OCI-LY1 (cell line): ENCODE results near the gene RHBG.

Experiments
- EZH2 ChIP-seq: fragments of 200-600 bp; sonication (generic), shearing (Covaris generic); IDR thresholded peaks from 2 replicates; pipeline ENCODE4 v1.8.0; 2017; ENCODE audit warnings: borderline replicate concordance, mixed run types, mild to moderate bottlenecking, antibody characterized with exemption, low read length, moderate library complexity, mixed read lengths
- TF ChIP-seq, protein P1 (sequence below): fragments of 200-600 bp; sonication (generic), shearing (Covaris generic); IDR thresholded peaks from 2 replicates; pipeline ENCODE4 v1.5.1; 2017; ENCODE audit warnings: mild to moderate bottlenecking, antibody characterized with exemption, low read length, moderate library complexity, mixed read lengths

DNA sequence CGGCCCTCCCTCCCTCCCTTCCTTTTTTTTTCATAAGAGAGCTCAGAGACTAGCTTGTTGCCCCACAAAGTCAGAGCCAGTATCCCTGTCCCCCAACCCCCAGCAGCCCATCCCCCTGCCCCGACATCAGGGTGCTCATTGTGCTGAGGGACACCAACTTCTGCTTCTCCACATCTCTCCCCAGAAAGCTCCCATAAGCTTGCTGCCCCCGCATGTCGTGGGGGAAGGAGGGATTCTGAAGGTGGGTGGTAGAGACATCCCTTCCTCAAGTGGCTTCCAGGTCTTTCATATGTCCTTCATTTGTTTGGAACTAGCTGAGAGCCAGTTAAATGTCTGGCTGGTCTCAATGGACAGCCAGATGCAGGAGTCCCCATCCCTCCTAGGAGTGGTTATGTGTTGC, 41.2 kb downstream of the RHBG start:
- TF ChIP-seq EZH2 = no peak
- TF ChIP-seq, protein P1, sequence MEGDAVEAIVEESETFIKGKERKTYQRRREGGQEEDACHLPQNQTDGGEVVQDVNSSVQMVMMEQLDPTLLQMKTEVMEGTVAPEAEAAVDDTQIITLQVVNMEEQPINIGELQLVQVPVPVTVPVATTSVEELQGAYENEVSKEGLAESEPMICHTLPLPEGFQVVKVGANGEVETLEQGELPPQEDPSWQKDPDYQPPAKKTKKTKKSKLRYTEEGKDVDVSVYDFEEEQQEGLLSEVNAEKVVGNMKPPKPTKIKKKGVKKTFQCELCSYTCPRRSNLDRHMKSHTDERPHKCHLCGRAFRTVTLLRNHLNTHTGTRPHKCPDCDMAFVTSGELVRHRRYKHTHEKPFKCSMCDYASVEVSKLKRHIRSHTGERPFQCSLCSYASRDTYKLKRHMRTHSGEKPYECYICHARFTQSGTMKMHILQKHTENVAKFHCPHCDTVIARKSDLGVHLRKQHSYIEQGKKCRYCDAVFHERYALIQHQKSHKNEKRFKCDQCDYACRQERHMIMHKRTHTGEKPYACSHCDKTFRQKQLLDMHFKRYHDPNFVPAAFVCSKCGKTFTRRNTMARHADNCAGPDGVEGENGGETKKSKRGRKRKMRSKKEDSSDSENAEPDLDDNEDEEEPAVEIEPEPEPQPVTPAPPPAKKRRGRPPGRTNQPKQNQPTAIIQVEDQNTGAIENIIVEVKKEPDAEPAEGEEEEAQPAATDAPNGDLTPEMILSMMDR = no peak
